GM21390 (cell line): ENCODE data around the gene EEF2KMT.
"Not testable (repeated sequence)": the region's sequence is repeated elsewhere in the genome, so short reads cannot be mapped to it uniquely, and the experiment has no call there.

Source experiments
- ATAC-seq: cut with Tn5 transposase; IDR thresholded peaks from one replicate; pipeline ENCODE4 v1.9.1; 2021; ENCODE audit not compliant: unreplicated experiment

Gene EEF2KMT

DNA sequence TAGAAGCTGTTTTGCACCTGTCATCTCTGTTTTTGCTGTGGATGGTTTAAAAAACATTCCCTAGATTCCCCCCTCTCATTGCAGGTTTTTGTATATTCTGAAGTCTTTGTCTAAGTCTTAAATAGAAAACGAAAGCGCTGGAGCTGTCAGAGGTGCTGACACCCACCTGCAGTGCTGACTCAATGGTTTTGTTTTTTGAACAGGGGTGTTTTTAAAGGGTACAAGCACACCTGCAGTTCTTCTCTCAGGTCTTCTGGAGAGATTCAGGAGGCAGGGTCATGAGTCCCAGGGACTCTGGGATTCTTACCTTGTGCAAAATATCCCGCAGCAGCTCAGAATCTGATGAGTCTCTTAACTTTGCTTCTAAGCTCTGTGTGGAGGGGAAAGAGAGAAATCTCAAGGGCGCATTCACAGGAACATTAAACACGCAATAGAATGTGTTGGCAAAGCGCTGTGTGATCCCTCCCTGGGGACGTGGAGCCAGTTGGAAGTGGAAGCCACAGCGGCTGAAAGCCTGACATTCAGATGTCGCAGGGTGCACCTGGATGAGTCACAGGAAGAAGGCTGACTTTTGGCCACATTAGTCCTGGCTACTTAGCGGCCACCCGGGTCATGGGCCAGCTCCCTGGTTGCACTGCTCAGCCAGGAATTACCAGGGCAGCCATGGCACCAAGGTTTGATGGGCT lies 2.3 kb downstream of the EEF2KMT start:
- not testable (repeated sequence) for ATAC-seq

GRCh38 chr16:5093746-5094145 lies 3.8 kb downstream of the EEF2KMT start:
- ATAC-seq, result not testable (repeated sequence)

GRCh38 chr16:5093081-5093480 lies 4.5 kb downstream of the EEF2KMT start:
- not testable (repeated sequence) for ATAC-seq

GRCh38 chr16:5090592-5090991 lies 7.0 kb downstream of the EEF2KMT start:
- not testable (repeated sequence) for ATAC-seq

GRCh38 chr16:5089911-5090555 lies 7.6 kb downstream of the EEF2KMT start:
- ATAC-seq, result not testable (repeated sequence)

GRCh38 chr16:5088936-5089335 lies 8.7 kb downstream of the EEF2KMT start:
- ATAC-seq, result not testable (repeated sequence)

DNA sequence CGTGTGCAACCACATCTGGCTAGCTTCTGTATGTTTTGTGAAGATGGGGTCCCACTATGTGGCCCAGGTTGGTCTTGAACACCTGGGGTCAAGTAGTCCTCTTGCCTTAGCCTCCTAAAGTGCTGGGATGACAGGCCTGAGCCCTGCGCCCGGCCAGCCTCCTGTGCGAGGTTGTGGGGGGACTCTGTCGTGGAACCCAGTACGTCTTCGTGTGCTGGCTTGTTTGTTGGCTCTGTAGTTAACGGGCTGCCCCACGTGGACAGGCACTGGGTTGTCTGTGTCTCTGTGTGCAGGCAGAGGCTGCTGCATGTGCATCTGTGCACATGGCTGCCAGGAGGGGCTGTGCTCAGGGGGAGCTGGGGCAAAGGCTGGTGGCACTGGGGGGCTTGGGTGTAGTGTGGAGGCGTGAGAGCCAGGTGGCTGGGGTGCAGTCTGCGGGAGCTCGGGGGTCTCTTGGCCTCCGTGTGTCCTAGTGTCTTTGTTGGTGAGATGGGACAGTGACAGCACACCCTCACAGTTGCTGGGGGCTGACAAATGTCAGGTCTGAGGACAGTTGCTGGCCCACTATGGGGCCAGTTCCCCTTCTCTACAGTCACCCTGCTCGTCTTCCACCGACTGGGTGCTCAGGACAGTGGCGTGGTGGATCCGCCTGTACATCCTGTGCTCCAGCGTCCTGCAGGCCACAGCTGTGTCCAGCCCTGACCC lies 9.4 kb downstream of the EEF2KMT start:
- not testable (repeated sequence) for ATAC-seq

GRCh38 chr16:5085716-5086115 lies 11.9 kb downstream of the EEF2KMT start:
- ATAC-seq, result not testable (repeated sequence)

DNA sequence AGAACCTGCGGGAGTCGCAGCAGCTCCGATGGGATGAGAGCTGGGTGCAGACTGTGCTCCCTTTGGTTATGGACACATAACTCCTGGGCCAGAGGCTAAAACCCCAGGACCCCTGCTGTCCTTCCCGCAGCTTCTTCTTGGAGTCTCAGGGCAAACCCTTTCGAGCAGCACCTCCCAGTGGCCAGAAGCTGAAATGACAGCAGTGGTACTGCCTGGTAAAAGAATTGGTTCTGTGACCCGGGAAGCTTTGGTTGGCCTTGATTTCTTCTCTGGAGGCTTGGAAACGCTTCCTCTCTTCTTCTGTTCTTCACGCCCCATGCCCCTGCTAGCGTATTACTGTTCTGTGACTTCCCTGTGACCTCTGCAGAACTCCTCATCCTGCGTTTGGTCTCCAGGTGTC lies 12.8 kb downstream of the EEF2KMT start:
- not testable (repeated sequence) for ATAC-seq

DNA sequence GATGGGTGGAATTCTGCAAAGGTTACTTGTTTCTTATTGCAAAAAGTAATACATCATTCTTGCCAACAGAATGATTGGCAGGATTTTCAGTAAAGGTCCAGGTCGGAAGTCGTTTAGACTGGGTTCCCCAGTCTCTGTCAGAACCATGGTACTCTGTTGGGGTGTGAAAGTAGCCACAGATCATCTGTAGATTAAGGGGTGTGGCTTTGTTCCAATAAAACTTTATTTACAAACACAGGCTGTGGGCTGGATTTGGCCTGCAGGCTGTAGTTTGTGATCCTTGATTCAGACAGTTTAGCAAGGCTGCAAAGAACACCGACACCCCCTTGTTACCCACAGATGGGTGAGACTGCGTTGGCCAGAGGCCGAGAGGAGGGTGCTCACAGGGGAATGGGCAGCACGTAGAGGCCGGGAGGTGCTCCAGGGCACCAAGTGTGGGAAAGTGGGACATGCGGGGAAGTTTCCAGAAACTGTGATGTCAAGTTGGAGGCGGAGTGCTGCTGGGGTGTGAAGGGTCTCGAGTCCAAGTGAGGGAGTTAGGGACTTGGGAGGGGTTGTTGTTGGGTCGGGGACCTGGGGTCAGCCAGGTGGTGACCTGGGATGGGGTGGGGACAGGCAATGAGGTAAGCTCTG lies 13.4 kb downstream of the EEF2KMT start:
- ATAC-seq, result not testable (repeated sequence)

DNA sequence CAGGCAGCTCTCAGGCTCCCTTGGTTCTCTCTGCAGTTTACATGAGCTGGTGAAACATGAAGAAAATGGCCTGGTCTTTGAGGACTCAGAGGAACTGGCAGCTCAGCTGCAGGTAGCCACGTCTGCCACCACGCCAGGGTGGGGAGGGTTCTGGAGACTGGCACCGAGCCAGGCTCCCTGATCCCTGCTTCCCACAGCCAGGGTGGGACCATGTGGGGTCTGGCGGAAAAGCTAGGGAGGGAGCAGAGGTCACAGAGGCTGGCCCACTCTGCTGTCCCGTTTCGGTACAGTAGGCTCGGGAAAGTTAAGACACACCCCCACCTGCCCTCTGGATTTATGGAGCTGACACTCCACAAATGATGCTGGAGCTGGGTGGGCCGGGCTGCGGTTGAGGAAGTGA lies 13.9 kb downstream of the EEF2KMT start:
- not testable (repeated sequence) for ATAC-seq

DNA sequence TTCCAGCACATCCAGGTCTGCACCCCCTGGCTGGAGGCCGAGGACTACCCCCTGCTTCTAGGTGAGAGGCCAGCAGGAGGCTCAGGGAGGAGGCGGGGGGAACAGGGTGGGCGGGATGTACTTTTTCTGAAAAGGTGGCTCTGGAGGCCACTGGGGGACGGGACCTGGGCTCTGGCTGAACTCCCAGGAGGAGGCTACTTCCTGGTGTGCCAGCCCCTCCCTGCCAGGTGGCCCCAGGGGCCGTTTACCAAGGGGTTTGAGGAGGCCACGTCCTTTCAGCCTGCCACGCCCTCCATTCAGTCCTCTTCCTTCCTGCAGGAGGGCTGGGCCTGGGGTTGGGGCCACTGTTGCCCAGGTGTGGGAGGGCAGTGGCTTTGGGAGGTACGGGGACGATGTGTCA lies 16.6 kb downstream of the EEF2KMT start:
- not testable (repeated sequence) for ATAC-seq

DNA sequence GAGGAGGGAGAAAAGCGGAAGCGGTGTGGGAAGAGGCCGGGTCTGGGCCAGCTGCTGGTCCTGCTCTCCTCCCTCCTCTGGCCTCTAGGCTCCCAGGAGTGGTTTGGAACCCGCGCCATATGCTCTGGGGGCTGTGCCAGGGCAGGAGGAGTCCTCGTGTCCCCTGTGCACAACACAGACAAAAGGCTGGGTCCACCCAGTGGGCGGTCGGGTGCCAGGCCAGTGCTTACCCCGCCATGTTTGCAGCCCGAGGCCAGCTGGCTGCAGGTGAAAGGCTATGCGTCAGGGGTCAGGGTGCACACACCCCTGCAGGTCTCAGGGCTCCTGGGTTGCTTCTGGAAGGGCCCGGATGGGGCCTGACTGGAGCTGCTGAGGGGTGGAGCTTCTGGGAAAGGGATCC lies 17.1 kb downstream of the EEF2KMT start:
- not testable (repeated sequence) for ATAC-seq

GRCh38 chr16:5078626-5079025 lies 19.0 kb downstream of the EEF2KMT start:
- ATAC-seq, result no peak

GRCh38 chr16:5077304-5077703 lies 20.3 kb downstream of the EEF2KMT start:
- ATAC-seq, result no peak

DNA sequence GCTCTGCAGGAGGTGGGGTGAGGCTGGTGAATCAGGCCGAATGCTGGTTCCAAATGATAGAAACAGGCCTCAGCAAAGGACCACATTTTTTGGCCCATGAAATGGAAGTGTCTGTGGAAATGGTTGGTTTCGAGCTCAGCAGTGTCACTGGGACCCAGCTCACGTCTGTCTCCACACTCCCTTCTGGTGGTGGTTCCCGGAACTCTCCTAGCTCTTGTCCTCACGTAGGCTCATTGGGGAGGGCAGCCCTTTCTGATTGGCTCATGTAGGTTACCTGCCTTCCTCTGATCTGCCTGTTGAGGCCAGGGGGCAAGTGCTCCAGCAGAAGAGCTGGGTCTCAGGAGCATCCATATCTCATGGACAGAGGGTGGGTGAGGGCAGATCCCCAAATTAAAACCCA lies 22.0 kb downstream of the EEF2KMT start:
- ATAC-seq, result no peak

- ATAC-seq, result not testable (repeated sequence)
These were observed 23.8 kb downstream of the EEF2KMT start for GRCh38 chr16:5073771-5074170.

DNA sequence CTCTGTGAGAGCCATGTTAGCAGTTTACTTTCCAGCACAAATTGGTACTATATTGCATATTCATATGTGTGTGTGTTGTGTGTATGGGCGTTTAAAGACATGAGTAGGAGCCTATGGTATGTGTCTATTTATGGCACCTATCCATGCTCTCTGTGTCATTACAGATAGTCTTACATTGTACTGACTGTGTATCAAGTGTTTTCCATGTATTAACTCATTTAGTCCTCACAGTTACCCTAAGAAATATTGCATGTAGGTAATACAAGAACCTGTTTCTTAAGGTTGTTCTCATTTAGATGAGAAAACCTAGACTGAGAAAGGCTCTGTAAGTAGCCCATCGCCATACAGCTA lies 24.3 kb downstream of the EEF2KMT start:
- no peak for ATAC-seq

DNA sequence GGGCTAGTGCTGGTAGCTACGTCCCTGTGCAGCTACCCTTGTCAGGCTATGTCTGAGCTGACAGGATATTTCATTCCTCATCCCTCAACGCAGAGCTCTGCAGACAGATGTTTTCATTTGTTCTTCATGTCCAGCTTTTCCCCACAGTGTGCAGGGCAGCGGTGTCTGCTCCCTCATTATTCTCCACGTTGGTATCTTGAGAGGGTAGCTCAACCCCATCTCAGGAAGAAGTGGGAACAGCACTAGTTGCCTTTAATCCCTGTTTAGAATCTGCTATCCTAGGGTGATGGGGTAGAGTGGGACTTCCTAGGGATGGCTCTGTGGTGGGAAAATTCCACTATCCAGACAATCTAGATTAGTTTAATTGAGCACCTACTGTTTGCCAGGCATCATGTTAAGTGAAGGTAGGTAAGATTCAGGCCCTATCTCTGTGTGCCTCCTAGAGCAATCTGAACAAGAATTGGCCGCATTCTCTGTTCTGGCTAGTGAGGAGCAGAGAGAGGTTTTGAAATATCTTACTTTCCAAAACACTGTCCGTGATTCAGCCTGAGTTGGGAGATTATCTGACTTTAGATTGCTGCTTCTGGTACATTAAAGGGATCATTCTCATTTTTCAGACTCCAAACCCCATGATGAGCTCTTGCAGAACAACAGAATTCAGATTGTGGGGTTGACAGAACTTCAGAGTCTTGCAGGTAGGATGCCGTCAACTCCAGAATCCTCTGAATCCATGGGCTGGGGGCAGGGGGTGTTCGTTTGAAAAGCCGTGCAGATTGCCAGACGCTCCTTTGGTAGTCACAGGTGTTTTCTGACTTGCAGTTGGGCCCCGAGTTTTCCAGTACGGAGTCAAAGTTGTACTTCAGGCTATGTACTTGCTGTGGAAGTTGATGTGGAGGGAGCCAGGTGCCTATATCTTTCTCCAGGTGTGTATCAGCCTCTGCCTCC lies 25.0 kb downstream of the EEF2KMT start:
- ATAC-seq, result no peak

DNA sequence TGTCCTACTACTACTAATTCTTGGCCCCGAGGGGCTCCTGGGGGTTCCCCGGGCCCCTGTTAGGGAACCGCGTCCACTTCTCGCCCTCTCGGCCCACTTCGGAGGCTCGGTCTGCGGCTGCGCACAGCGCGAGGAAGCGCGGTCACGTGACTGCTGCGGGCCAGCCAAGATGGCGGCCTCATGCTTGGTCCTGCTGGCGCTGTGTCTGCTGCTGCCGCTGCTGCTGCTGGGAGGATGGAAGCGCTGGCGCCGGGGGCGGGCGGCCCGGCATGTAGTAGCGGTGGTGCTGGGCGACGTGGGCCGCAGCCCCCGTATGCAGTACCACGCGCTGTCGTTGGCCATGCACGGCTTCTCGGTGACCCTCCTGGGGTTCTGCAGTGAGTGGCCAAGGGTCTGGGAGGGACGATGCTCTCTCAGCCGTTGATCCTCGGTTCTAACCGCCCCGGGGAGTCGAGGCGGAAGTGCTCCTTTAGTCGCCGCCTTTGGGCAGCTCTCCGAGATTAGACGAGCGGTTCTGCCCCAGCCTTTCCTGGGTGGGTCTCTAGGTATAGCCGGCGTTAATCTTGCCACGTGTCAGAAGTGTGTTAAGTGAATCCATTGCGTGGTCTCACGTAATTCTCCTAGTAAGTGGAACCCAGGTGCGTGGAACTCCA lies 25.8 kb downstream of the EEF2KMT start, which contains the start of gene ALG1:
ALG1 (plus strand) TSS at position 163 of the 653 bp plus-strand sequence; CDS start at position 170, 7 bp downstream.
- peak; percentile 81 for ATAC-seq
